ENCODE results near the gene NDUFA11.

GRCh38 chr19:5903056-5903623 is 450 bp downstream of the NDUFA11 start:
- TF ChIP-seq FOXK2 (IDR thresholded peaks at IDR 0.05) (no peak), CTBP1 (IDR thresholded peaks at IDR 0.05; ENCODE audit: borderline replicate concordance) (no peak), ELF4 (IDR thresholded peaks at IDR 0.05) (no peak), SP1 (IDR thresholded peaks at IDR 0.05) (no peak), LEF1 (IDR thresholded peaks at IDR 0.05; ENCODE audit: borderline replicate concordance) (no peak), SUZ12 (IDR thresholded peaks at IDR 0.05) (no peak), FOXM1 (IDR thresholded peaks at IDR 0.05; ENCODE audit: borderline replicate concordance) (no peak), BHLHE40 (IDR thresholded peaks at IDR 0.05; ENCODE audit: borderline replicate concordance) (no peak), ARNT (IDR thresholded peaks at IDR 0.05) (no peak), TARDBP (IDR thresholded peaks at IDR 0.05) (no peak), FOXA1 (IDR thresholded peaks at IDR 0.05) (no peak), NFRKB (IDR thresholded peaks at IDR 0.05) (no peak)
- TF ChIP-seq, protein P1, sequence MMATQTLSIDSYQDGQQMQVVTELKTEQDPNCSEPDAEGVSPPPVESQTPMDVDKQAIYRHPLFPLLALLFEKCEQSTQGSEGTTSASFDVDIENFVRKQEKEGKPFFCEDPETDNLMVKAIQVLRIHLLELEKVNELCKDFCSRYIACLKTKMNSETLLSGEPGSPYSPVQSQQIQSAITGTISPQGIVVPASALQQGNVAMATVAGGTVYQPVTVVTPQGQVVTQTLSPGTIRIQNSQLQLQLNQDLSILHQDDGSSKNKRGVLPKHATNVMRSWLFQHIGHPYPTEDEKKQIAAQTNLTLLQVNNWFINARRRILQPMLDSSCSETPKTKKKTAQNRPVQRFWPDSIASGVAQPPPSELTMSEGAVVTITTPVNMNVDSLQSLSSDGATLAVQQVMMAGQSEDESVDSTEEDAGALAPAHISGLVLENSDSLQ (IDR thresholded peaks at IDR 0.05), result no peak

Measured in HEK293T (cell line).